Urinary bladder (tissue), 4 donors: ENCODE results near the gene N4BP2L1. TPM values are rescaled to one million over a fixed set of nuclear protein-coding genes. Genes with fewer than 3 reads are reported as not detected.

ENCODE experiments used
- DNase-seq: peaks from one replicate; pipeline ENCODE4 v3.0.0-alpha.2; 2015; ENCODE audit errors: extremely low spot score
- H3K27ac ChIP-seq: one replicate; pipeline ENCODE4 v1.5.1; 2013; ENCODE audit warnings: low read depth, mild to moderate bottlenecking, moderate library complexity
- H3K36me3 ChIP-seq: one replicate; pipeline ENCODE4 v1.6.1; 2013; ENCODE audit warnings: mild to moderate bottlenecking, moderate library complexity; ENCODE audit not compliant: insufficient read depth
- H3K4me1 ChIP-seq: one replicate; pipeline ENCODE4 v1.6.1; 2013; ENCODE audit warnings: mild to moderate bottlenecking, moderate library complexity; ENCODE audit not compliant: insufficient read depth
- H3K4me3 ChIP-seq: one replicate; pipeline ENCODE4 v1.5.1; 2013; ENCODE audit warnings: low read depth, low read length
- WGBS: extraction: QIAGEN DNeasy Blood & Tissue Kit; methylation state at CpG from one replicate; pipeline ENCODE4 v1.1.7; 2013; 5-methylcytosine and 5-hydroxymethylcytosine counted together
- polyA plus RNA-seq: library from polyadenylated mRNA; stranded (reverse); fragments of 200-250 nt; gene quantifications from one replicate; pipeline ENCODE4 v1.2.3, GENCODE V29; 2013
- total RNA-seq: library from RNA; depleted of rRNA; stranded (reverse); fragments of >200 nt; gene quantifications from one replicate; pipeline ENCODE4 v1.2.3, GENCODE V29; 2014
- donor health status: healthy with polysubstance abuse.
- donor health status: healthy.

N4BP2L1 gene
- total and polyA plus RNA-seq, 2 donors, result 15.8 to 16.2 TPM

DNA sequence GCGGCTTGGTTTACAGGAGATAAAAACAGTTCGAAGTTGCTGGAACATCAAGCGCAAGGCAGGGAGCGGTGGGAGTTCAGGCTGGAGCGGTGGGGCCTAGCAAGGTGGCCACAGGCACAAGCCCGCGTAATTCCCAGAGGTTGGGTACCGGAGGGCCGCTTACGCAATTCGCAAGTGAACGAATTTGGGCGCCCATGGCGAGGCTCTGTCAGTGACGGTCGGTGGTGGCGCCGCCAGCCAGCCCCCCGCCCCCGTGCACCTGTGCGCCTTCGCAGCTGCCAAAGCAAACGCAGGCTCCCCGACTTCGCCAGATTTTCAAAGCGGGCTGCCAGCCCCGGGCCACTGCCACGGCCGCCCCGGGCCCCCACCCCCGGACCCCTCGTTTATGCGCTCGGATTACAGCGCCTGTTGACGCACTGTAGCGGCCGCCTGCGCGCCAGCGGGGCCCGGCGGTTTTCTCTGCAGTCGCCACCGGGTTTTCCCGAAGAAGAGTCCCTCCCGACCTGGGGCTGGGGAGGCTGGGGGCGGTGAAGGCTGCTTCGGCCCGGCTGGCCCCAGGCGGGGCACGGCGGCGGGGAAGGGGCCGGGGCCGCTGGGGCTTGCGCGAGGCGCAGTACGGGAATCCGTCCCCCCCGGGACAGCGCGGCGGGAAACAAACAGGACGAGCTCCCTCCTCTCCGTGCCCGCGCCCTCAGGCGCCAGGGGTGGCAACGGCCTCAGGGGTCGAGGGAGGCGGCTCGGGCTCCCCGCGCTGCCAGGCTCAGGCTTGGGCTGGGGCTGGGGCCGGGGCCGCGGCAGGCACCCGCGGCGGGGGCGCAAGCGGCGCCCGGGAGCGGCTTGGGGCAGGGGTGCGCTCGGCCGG lies 709 bp downstream of the N4BP2L1 start:
- DNase-seq, result no peak
- Histone ChIP-seq H3K27ac (peak overlapping the region; percentile 83), H3K36me3 (no peaks in the 10 kb centered on the region), H3K4me3 (peak overlapping the region; percentile 88), H3K4me1 (peaks cover 2% of the 10 kb centered on the region)
- WGBS, result 1% methylated on average over 90 of the region's 90 CpGs

DNA sequence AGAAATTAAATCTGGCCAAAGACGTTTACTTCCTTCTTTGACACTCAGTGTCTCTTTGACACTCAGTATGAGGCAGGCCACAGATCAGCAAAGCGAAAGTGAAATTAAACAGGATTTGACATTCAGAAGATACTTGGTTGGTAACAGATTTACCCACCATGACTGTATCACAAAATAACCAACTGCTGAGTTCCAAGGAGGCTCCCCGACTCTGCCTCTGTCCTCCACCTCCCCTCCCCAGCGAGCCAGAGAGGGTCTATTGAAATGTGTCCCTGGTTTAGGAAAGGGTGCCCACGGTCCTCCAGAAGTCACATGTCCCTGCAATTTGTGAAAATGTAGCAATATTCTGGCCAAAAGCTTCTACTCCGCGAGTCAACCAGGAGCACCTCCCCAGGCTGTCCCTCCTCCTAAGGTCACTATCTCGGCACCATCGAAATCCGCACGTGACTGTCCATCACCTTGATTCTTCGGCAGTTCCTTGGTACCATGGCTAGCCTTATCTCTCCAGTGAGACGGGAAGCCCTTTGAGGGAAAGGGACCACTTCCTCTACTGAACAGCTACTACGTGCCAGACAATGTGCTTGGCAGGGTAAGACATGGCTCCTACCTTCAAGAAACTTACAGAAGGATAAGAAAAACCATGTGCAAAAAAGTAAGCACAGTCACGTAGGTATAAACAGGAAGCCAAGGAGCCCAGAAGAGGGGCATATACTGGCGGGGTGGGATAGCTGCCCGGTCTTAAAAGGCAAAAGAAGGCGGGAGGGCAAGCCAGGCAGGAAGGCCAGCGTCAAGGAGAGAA lies 1.5 kb downstream of the N4BP2L1 start:
- Histone ChIP-seq H3K4me1 (peaks cover 2% of the 10 kb centered on the region), H3K36me3 (no peaks in the 10 kb centered on the region), H3K4me3 (peak overlapping the region; percentile 88), H3K27ac (peak overlapping the region; percentile 18)
- no peak for DNase-seq
- 58% methylated on average over 19 of the region's 19 CpGs for WGBS

DNA sequence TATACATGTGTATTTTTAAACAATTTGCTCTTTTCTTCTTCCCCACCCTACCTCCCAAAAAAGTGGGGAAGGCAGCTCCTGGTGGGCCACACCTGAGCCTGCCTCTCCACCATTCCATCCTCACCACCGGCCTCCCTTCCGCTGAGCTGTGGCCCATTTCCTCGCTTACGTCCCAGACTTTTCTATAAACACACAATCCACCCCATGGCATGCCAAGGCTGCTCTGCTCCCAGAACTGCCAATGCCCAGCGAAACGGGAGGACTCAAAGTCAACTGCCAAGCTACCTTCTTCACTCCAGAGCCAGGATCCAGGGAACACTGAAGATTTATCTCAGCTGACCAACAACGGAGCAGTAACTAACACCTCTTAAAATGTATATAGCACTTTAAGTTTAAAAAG lies 2.8 kb downstream of the N4BP2L1 start:
- Histone ChIP-seq H3K4me3 (no peak overlapping the region), H3K36me3 (no peaks in the 10 kb centered on the region), H3K4me1 (peaks cover 2% of the 10 kb centered on the region), H3K27ac (no peak overlapping the region)
- DNase-seq, result no peak
- 95% methylated on average over 7 of the region's 7 CpGs for whole genome bisulfite sequencing

DNA sequence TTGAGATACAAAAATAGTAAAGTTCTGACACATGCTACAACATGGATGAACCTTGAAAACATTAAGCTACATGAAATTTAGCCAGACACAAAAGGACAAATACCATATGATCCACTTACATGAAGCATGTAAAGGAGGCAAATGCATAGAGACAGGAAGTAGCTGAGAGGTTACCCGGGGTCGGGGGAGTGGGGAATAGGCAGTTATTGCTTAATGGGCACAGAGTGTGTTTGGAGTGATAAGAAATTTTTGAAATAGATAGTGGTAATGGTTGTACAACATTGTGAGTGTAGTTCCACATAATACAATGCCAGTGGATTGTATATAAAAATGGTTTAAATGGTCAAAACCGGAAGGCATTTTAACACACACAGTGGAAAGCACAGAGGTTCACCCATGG lies 4.3 kb downstream of the N4BP2L1 start:
- Histone ChIP-seq H3K36me3 (no peaks in the 10 kb centered on the region), H3K4me1 (peaks cover 2% of the 10 kb centered on the region), H3K27ac (no peak overlapping the region), H3K4me3 (no peak overlapping the region)
- 89% methylated on average over 3 of the region's 3 CpGs for WGBS
- no peak for DNase-seq

DNA sequence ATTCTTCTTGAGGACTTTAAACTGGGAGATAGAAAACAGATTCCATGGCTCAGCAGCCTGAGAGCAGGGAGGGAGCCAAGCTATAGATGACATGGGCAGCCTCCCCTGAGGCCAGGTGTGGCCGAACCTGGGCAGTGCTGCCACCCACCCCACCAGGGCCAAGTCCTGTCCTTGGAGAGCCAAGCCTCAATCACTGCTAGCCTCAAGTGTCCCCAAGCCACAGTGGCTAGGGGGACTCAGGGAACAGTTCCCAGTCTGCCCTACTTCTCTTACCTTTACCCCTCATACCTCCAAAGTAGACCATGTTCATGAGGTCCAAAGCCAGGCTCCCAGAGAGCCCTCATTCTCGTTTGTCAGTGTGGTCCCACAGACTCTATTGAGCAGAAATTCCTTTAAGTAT lies 8.1 kb downstream of the N4BP2L1 start:
- 92% methylated on average over 2 of the region's 2 CpGs for WGBS

DNA sequence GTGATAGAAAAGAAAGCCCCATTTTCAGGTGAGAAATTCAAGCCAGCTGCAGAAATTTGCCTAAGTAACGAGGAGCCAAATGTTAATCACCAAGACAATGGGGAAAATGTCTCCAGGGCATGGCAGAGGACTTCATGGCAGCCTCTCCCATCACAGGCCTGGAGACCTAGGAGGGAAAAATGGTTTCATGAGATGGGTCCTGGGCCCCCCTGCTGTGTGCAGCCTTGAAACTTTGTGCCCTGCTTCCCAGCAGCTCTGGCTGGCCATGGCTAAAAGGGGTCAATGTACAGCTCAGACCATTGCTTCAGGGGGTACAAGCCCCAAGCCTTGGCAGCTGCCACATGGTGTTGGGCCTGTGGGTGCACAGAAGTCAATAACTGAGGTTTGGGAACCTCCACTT lies 9.9 kb downstream of the N4BP2L1 start:
- Histone ChIP-seq H3K36me3 (no peaks in the 10 kb centered on the region), H3K4me3 (no peak overlapping the region), H3K27ac (no peak overlapping the region), H3K4me1 (no peaks in the 10 kb centered on the region)
- DNase-seq, result no peak
- 98% methylated on average over 1 of the region's 1 CpG for WGBS

More for the DNA sequence above, 8.1 kb downstream of the N4BP2L1 start:
- Histone ChIP-seq H3K27ac (no peak overlapping the region), H3K4me3 (no peak overlapping the region), H3K36me3 (no peaks in the 10 kb centered on the region), H3K4me1 (no peaks in the 10 kb centered on the region)
- no peak for DNase-seq

DNA sequence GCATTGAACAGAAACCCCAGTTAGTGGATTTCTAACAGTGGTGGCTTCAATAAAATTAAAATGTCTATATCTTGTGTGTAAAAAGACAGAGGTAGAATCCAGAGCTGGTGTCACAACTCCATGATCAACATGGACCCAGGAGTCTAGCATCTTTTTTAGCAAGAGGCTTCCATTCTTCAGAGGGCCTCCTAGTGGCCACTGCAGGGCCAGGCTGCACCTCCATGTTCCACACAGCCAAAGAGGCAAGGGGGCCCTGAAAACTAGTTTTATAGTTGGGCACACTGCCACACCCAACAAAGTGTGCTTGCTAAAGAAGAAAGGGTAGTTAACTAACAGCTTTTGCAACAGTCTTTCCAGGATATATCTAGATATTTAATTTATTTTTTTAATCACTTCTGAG lies 12.9 kb downstream of the N4BP2L1 start:
- DNase-seq, result no peak
- H3K27ac ChIP-seq, result no peak overlapping the region
- H3K4me1 ChIP-seq, result no peaks in the 10 kb centered on the region
- H3K36me3 ChIP-seq, result no peaks in the 10 kb centered on the region
- no peak overlapping the region for H3K4me3 ChIP-seq

DNA sequence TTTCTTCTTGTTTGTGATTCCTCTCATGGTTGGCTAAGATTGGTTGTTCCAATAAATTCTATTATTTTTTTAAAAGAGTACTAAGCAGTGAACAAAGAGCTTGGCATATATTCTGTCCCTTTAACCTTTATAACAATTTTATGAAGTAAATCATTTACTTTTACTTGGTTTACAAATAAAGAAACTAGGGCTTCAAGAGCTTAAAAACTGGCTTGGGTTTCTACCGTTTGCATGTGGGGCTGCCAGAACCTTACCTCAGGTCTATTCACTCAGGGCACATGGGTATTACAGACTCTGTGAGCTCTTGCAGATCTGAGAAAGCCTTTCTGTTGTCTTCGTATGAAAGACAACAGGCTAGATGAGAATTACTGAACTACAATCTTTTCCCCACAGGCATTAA lies 13.3 kb downstream of the N4BP2L1 start:
- no peaks in the 10 kb centered on the region for H3K36me3 ChIP-seq
- no peak for DNase-seq
- H3K4me1 ChIP-seq, result no peaks in the 10 kb centered on the region
- no peak overlapping the region for H3K4me3 ChIP-seq
- WGBS, result 66% methylated on average over 2 of the region's 2 CpGs
- no peak overlapping the region for H3K27ac ChIP-seq

DNA sequence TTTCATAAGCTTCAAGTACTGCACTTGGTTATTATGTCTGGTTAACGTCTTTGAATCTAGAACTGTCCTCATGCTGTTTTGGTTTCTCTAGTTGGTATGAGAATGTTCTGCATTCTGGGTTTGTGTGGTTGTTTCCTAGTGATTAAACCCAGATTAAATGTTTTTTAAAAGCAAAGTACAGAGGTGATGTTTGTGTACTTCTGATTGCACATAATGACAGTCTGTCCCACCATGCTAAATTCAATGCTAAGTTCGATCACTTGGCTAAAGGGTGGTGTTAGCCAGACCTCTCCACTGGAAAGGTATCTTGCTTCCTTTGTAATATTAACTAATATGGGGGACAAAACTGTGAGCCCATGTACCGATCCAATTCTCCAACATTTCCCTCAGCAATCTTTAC lies 14.6 kb downstream of the N4BP2L1 start:
- Histone ChIP-seq H3K4me3 (no peak overlapping the region), H3K36me3 (no peaks in the 10 kb centered on the region), H3K27ac (no peak overlapping the region), H3K4me1 (peaks cover 1% of the 10 kb centered on the region)
- DNase-seq, result no peak
- WGBS, result 99% methylated on average over 3 of the region's 3 CpGs

DNA sequence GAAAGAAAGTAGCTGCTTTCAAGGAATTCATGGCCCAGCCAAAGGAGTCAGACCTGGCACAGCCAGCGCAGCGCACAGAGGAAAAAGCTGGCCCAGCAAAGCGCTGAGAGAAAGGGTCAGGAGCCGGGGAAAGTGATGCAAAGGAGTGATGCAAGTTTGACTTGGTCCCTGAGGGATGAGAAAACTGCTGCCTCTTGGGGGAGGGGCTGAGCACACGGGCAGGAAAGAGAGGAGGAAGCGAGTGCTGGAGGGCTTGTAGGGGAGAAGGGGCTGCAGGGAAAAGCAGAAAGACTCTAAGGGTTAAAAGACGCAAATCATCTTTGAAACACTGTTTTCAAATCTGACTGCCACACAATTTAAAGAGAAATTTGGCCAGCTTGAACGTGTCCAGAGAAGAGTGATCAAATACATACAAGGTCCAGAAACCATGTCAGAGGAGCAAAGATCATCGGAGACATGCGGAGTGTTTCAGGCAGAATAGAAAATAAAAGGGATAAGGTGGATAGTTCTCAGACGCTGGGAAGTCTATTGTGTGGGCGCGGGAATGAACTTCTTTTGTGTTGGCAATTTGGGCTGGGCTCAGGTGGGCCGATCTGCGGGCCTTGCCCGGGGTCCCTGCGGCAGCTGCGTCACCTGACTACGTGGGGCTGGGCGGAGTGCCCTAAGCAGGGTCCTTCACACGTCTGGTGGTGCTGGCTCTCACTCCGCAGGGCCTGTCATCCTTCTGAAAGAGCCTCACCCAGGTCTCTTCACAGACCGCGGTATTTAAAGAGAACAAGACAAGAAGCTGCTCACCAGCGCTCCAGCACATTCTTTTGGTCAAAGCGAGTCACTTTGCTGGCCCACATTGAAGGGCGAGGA lies 18.1 kb downstream of the N4BP2L1 start:
- no peak for DNase-seq
- Histone ChIP-seq H3K4me1 (peaks cover 1% of the 10 kb centered on the region), H3K36me3 (peaks cover 3% of the 10 kb centered on the region), H3K27ac (no peak overlapping the region), H3K4me3 (no peak overlapping the region)
- WGBS, result 49% methylated on average over 27 of the region's 27 CpGs

DNA sequence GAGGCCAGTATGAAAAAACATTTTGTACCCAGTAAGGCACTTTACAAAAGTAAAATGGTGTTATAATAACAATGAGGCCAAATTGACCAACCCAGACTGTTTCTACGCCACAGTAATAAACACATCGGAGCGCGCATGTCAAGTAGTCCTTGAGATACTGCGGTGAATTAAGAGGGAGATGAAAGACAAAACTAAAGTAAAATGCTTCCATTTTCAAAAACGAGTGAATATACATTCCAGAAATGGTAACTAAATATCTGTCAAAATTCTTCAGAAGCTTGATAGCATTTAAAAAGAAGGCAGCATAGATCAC lies 19.0 kb downstream of the N4BP2L1 start:
- Histone ChIP-seq H3K36me3 (peaks cover 3% of the 10 kb centered on the region), H3K4me3 (no peak overlapping the region), H3K27ac (no peak overlapping the region), H3K4me1 (peaks cover 1% of the 10 kb centered on the region)
- no peak for DNase-seq
- WGBS, result 91% methylated on average over 6 of the region's 6 CpGs

DNA sequence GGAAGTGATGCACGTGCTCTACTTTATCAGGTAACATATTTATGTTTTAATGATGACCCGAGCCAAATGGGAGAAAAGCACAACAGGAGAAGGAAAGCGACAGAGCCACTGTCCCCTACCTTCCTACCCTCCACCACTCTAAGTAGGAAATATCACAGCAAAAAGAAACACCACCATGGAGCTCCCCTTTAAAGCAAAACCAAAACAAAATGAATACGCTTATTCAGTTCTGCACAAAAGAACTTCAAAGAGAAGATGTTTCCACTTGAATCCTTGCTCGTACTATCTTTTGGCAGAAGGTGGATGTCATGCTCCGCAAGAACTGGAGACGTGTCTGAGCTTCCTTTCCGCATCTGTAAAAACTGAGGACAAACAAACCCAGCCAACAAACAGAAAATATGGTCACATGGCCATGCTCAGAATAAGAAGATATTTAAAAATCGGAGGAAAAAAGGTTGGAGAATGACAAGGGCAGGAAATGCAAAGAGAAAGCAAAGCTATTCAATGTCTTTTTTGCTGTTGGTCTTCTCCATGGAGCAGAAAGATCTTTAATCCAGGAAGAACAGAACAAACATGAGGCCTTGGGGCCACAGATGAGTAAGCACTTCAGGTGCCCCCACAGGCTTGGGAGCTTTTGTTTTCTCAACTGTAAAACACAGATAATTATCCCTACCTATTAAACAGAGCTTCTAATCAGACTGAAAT lies 19.5 kb downstream of the N4BP2L1 start:
- 87% methylated on average over 9 of the region's 9 CpGs for WGBS

DNA sequence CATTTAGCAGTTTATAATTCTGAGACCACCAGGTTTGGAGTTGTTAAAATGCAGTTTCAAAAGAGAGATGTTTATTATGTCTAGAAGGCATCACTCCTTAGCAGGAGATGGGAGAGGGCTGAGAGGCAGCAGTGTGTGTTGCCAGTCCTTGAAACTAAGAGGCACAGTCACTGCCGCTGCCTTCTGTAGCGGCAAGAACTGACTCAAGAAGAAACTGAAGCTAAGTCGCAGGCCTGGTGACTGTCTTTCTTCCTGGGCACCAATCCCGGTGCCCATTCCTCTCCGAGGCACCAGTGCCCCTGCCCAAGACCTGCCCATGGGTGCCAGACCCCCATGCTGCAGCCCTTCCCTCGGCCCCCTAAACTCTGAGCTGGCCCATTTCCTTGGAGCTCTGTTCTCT lies 20.1 kb downstream of the N4BP2L1 start:
- Histone ChIP-seq H3K4me3 (no peak overlapping the region), H3K36me3 (peaks cover 5% of the 10 kb centered on the region), H3K4me1 (peaks cover 1% of the 10 kb centered on the region), H3K27ac (no peak overlapping the region)
- 91% methylated on average over 6 of the region's 6 CpGs for WGBS
- no peak for DNase-seq

More for the DNA sequence above, 19.5 kb downstream of the N4BP2L1 start:
- no peak for DNase-seq
- Histone ChIP-seq H3K4me1 (peaks cover 1% of the 10 kb centered on the region), H3K4me3 (no peak overlapping the region), H3K27ac (no peak overlapping the region), H3K36me3 (peaks cover 3% of the 10 kb centered on the region)
